GM23248 (cell line): Measurements from ENCODE around the gene SMCO4.

Source experiments
- EZH2 ChIP-seq: fragments of 200-600 bp; sonication (generic); IDR thresholded peaks from 2 replicates; pipeline ENCODE4 v1.6.1; 2018; ENCODE audit warnings: antibody characterized with exemption, mild to moderate bottlenecking; ENCODE audit not compliant: insufficient read depth, poor library complexity, severe bottlenecking
- EZH2phosphoT487 ChIP-seq: fragments of 200-600 bp; sonication (generic); IDR thresholded peaks from 2 replicates; pipeline ENCODE4 v1.6.1; 2018; ENCODE audit warnings: antibody characterized with exemption, moderate library complexity, mild to moderate bottlenecking, low read depth; ENCODE audit not compliant: insufficient read depth

DNA sequence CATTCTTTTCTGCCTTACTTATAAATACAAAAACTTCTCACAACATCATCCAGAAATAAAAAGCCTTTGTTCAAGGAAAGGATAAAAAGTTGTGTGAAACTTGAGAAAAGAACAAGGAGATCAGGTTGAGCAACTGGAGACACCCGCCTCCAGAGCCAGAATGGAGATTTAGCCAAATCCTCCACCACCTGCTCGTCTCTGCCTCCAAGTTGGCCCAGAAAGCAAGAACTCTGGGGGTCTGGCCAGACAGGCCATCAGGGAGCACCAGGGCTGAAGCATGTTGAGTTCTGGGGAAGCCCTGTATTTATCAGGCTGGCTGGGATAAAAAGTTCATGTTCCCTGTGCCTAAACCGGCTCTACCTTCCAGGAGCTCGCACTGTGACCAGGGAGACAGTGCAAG lies 14.9 kb downstream of the SMCO4 start:
- no peak for TF ChIP-seq EZH2
- no peak for TF ChIP-seq EZH2phosphoT487
